Right atrium auricular region (tissue), 2 donors: ENCODE results near the gene RAB8B. TPM values are rescaled to one million over a fixed set of nuclear protein-coding genes. Genes with fewer than 3 reads are reported as not detected.

Source experiments
- DNase-seq: peaks from one replicate; pipeline ENCODE4 v3.0.0-alpha.2; 2019; ENCODE audit warnings: low spot score
- H3K27ac ChIP-seq, 2 donors: fragments of 200-600 bp; sonication (generic); 1 replicate in 1 of 2; 2 replicates in 1 of 2; pipeline ENCODE4 v1.5.1; 2016 to 2019
- H3K27me3 ChIP-seq, 2 donors: fragments of 200-600 bp; sonication (generic); one replicate each; pipeline versions ENCODE4 v1.5.1 to v1.6.0; 2017 to 2019
- H3K36me3 ChIP-seq: fragments of 200-600 bp; sonication (generic); one replicate; pipeline ENCODE4 v1.5.1; 2016
- H3K4me1 ChIP-seq, 2 donors: fragments of 200-600 bp; sonication (generic); one replicate each; pipeline versions ENCODE4 v1.5.1 to v1.6.0; 2017 to 2019
- H3K4me3 ChIP-seq, 2 donors: fragments of 200-600 bp; sonication (generic); 1 replicate in 1 of 2; 2 replicates in 1 of 2; pipeline ENCODE4 v1.5.1; 2017 to 2019; ENCODE audit warnings: mild to moderate bottlenecking in 1 of 2, moderate library complexity in 1 of 2
- H3K9me3 ChIP-seq, 2 donors: fragments of 200-600 bp; sonication (generic); one replicate each; pipeline ENCODE4 v1.5.1; 2019
- CTCF ChIP-seq, 2 donors: fragments of 200-600 bp; sonication (generic); IDR thresholded peaks; one replicate each; pipeline ENCODE4 v1.5.1; 2019; ENCODE audit warnings: antibody characterized with exemption in 2 of 2
- total RNA-seq, 2 donors: library from RNA; depleted of rRNA; stranded (reverse); fragments of >200 nt; gene quantifications; one replicate each; pipeline ENCODE4 v1.1.0, GENCODE V29; 2016

Gene RAB8B
- total RNA-seq, 2 donors from 2014 or later, result 10.2 to 19.3 TPM

GRCh38 chr15:63212050-63213004 lies 22.9 kb downstream of the RAB8B start:
- Histone ChIP-seq H3K27me3 (no peaks in the 10 kb centered on the region), H3K9me3 (no peaks in the 10 kb centered on the region), H3K36me3 (no peaks in the 10 kb centered on the region), H3K4me3 (no peak overlapping the region), H3K27ac (peak overlapping the region; percentile 37 to 62), H3K4me1 (peaks cover 0 to 28% of the 10 kb centered on the region in 2 donors)
- DNase-seq, result no peak
- no peak for TF ChIP-seq CTCF (IDR thresholded peaks at IDR 0.05)

- H3K27ac ChIP-seq, result peak overlapping the region; percentile 21 to 41
- no peak for TF ChIP-seq CTCF (IDR thresholded peaks at IDR 0.05)
- no peak overlapping the region for H3K4me3 ChIP-seq
- H3K9me3 ChIP-seq, result no peaks in the 10 kb centered on the region
- H3K36me3 ChIP-seq, result no peaks in the 10 kb centered on the region
- H3K4me1 ChIP-seq, result peaks cover 0 to 36% of the 10 kb centered on the region in 2 donors
- DNase-seq, result no peak
- no peaks in the 10 kb centered on the region for H3K27me3 ChIP-seq
Measured at GRCh38 chr15:63218100-63218808, 28.8 kb downstream of the RAB8B start.

DNA sequence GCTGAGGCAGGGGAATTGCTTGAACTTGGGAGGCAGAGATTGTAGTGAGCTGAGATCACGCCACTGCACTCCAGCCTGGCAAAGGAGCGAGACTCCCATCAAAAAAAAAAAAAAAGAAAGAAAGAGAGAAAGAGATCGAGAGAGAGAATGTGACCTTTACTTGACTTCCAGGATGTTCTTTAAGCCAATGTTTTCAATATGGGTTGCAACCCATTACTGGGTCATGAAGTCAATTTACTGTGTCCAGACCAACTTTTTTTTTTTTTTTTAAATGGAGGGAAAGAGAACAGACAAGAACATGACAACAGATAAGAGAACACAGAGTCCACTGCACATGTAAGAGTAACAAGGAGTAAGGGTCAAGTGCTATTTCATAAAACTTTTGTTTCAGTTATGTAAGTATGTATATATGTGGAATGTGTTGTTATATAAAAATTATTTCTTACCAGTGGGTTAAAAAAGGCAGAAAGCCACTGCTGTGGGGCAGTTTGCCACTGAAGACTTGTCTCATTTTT lies 29.8 kb downstream of the RAB8B start:
- no peak overlapping the region for H3K4me3 ChIP-seq
- H3K36me3 ChIP-seq, result no peaks in the 10 kb centered on the region
- no peak for TF ChIP-seq CTCF (IDR thresholded peaks at IDR 0.05)
- no peaks in the 10 kb centered on the region for H3K9me3 ChIP-seq
- DNase-seq, result no peak
- peaks cover 0 to 35% of the 10 kb centered on the region in 2 donors for H3K4me1 ChIP-seq
- H3K27me3 ChIP-seq, result no peaks in the 10 kb centered on the region
- peak overlapping the region; percentile 21 to 41 for H3K27ac ChIP-seq

DNA sequence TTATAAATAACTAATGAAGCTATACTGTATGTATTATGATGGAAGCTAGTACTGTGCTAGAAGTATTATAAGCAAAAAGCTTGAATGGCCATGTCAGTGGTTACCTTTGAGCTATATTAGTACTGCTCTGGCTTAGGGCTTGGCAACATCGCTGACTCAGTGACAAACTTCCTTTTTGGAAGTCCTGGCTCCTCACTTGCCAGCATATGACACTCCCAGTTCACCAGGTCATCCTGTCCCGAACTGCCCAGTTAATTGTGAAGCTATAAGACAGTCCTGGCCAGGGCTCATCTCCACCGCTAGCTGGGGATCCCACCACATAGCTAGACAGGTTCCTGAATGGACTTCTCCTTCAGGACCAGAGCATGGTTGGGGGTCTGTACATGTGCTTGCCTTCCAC lies 31.9 kb downstream of the RAB8B start:
- no peak for TF ChIP-seq CTCF (IDR thresholded peaks at IDR 0.05)

DNA sequence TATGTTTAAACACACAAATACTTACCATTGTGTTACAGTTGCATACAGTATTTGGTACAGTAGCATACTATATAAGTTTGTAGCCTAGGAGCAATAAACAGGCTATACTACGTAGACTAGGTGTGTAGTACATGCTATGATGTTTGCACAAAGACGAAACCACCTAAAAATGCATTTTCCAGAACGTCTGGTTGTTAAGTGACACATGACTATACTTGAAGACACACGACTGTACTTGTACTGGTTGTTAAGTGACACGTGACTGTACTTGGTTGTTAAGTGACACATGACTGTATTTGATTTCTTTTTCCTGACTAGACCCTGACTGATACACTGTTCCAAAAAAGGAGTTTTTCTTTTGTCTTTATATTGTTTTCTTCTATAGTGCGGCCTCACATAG lies 34.1 kb downstream of the RAB8B start:
- no peak for TF ChIP-seq CTCF (IDR thresholded peaks at IDR 0.05)
- no peak for DNase-seq
- Histone ChIP-seq H3K4me1 (peaks cover 0 to 23% of the 10 kb centered on the region in 2 donors), H3K4me3 (no peak overlapping the region), H3K27me3 (no peaks in the 10 kb centered on the region), H3K9me3 (no peaks in the 10 kb centered on the region), H3K36me3 (no peaks in the 10 kb centered on the region), H3K27ac (no peak overlapping the region)

More for the DNA sequence above, 31.9 kb downstream of the RAB8B start:
- H3K9me3 ChIP-seq, result no peaks in the 10 kb centered on the region
- peaks cover 0 to 35% of the 10 kb centered on the region in 2 donors for H3K4me1 ChIP-seq
- no peaks in the 10 kb centered on the region for H3K27me3 ChIP-seq
- H3K36me3 ChIP-seq, result no peaks in the 10 kb centered on the region
- DNase-seq, result peak; percentile 80
- H3K27ac ChIP-seq, result peak overlapping the region; percentile 15 to 35
- no peak overlapping the region for H3K4me3 ChIP-seq
